Sigmoid colon (tissue), 4 donors: ENCODE data around the gene SULT1C2.

ENCODE experiments used
- EP300 ChIP-seq, 4 donors: sonication (generic); formaldehyde crosslinking; IDR thresholded peaks; one replicate each; pipeline ENCODE4 v1.6.1; 2017; ENCODE audit warnings: antibody characterized with exemption in 4 of 4
- POLR2AphosphoS5 ChIP-seq, 4 donors: sonication (generic); formaldehyde crosslinking; IDR thresholded peaks; one replicate each; pipeline ENCODE4 v1.6.1; 2017; ENCODE audit warnings: antibody characterized with exemption in 4 of 4

DNA sequence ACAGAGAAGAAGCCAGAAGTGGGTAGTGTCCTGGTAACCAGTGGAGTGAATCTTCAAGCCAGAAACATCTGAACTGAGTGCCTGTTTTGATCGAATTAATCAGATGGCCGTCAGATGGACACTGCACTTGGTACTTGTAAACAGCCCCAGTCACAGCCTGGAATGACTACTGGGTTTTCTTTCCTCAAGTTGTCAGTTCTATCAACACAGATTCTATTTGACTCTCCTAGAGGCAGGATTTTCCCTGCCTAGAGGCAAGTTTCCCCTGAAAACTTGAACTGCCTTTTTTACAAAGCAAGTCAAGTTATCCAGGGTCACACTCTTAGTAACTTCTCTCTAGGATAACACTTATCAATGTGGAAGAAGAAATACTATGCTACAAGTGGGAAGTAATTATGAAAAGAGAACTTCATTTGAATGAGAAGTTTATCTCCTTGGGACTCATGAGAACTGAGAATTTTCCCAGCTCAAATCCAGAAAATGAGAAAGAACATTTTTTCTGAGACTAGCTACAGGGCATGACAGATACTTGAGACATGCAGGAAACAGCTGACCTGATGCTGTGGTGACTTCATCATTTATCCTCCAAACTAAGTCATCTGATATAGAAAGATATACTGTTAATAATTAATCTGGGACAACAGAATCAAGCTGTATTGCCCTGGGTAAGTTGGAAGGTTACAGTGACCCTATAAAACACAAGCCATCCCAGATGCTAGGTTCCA lies 36.0 kb downstream of the SULT1C2 start:
- TF ChIP-seq EP300 (IDR thresholded peaks at IDR 0.05) (no peak), POLR2AphosphoS5 (IDR thresholded peaks at IDR 0.05) (no peak)
